HepG2 (cell line): Measurements from ENCODE around the gene ATP23.

Experiments used
- GTF2F1 ChIP-seq: fragments of 150-350 bp; IDR thresholded peaks from 2 replicates; pipeline ENCODE4 v1.6.1; 2014; ENCODE audit warnings: low read length
- NFIC ChIP-seq: IDR thresholded peaks from 2 replicates; pipeline ENCODE4 v1.6.1; 2012; ENCODE audit warnings: mild to moderate bottlenecking, low read length, inconsistent platforms
- RBM22 ChIP-seq: fragments of 200-400 bp; formaldehyde crosslinking; optimal IDR thresholded peaks from 2 replicates; pipeline ENCODE3; 2017; ENCODE audit warnings: mild to moderate bottlenecking, low read length, moderate library complexity
- ZNF607 ChIP-seq: sonication (generic); formaldehyde crosslinking; IDR thresholded peaks from 2 replicates; pipeline ENCODE4 v1.5.1; 2020; ENCODE audit warnings: missing genetic modification reagents, mild to moderate bottlenecking, borderline replicate concordance

DNA sequence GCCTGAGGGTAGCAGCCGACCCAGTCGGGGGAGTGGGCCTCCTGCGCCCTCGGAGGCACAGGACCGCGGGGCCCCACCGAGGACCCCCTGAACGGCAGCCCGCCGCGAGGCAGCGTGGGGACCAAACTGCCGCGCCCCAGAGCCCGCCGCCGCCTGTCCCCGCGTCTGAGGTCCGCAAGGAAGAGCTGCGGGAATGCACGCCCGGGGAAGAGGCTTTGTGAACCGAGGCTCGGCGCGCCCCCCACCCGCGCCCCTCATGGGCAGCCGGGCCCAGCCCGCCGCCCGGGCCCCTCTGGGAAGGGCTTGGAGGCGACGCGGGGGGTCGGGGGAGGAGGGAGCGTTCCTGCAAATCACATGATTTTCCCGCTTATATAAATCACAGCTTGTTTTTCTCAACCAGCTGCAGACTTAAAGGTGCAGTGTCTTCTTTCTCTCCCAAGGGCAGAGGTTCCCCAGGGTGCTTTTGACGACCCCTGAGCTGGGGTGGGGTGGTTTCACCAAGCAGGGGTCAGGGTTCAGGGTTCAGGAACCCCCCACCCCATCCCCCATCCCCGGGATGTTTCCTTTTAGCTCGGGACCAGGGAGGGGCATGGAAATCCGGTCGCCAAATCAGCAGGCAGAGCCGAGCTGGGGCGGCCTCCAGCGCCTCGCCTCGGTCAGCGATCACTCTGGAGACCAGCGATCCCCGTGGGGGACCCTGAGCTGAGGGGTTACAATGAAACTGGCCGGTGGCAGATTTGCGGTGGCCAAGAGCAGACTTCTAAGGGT is 44.7 kb upstream of the ATP23 start:
- TF ChIP-seq ZNF607 (no peak), RBM22 (no peak), NFIC (no peak), GTF2F1 (no peak)
